Measurements from ENCODE around the gene CAPN9. TPM values are rescaled to one million over a fixed set of nuclear protein-coding genes. Genes with fewer than 3 reads are reported as not detected.

Gene CAPN9
- total RNA-seq, 1 experiment from 2014 or later = 0.39 TPM

- Mint-ChIP-seq H3K4me1 (ENCODE audit: low read depth, unreplicated experiment) (no peaks in the 10 kb centered on the region), H3K4me3 (ENCODE audit: unreplicated experiment) (no peak overlapping the region), H3K36me3 (ENCODE audit: insufficient read depth, unreplicated experiment) (no peaks in the 10 kb centered on the region), H3K27ac (ENCODE audit: unreplicated experiment) (no peak overlapping the region), H3K27me3 (ENCODE audit: insufficient read depth, unreplicated experiment) (no peaks in the 10 kb centered on the region), H3K9me3 (ENCODE audit: unreplicated experiment) (peaks cover 21% of the 10 kb centered on the region)
- intact Hi-C loops (cut with micrococcal nuclease; ENCODE audit: unreplicated experiment) = no loop called here
- CTCF ChIA-PET = interaction anchor here (1.1 kb wide), 1 partner anchor 110 kb away, joined by 4 read pairs; no protein-coding TSS in a partner anchor
- H3K9me3 ChIP-seq = peaks cover 24% of the 10 kb centered on the region
- H3K36me3 ChIP-seq (ENCODE audit: control insufficient read depth, insufficient read depth, low read length) = no peaks in the 10 kb centered on the region
- H3K4me1 ChIP-seq = 0 out of 2 replicates have a peak, but pooled peaks cover 3% of the 10 kb centered on the region
- no peaks in the 10 kb centered on the region for H3K27me3 ChIP-seq (replicated peaks; ENCODE audit: control insufficient read depth, insufficient read depth, low read length)
- no peak overlapping the region for H3K4me3 ChIP-seq (ENCODE audit: low read depth, low read length)
- no TSS peak for BruUV-seq (replicated peaks)
- DNase-seq = no peak
- no peak for TF ChIP-seq CTCF (IDR thresholded peaks at IDR 0.05; ENCODE audit: insufficient read depth in 1 of 2, low read depth in 1 of 2, low read length in 1 of 2, severe bottlenecking in 1 of 2, unreplicated experiment in 1 of 2)
- POLR2A ChIA-PET = no interaction called here
Measured at GRCh38 chr1:230808281-230808872, 61.2 kb downstream of the CAPN9 start.

GRCh38 chr1:230809256-230809990 is 62.2 kb downstream of the CAPN9 start:
- Mint-ChIP-seq H3K27me3 (ENCODE audit: insufficient read depth, unreplicated experiment) (no peaks in the 10 kb centered on the region), H3K9me3 (ENCODE audit: unreplicated experiment) (peaks cover 31% of the 10 kb centered on the region), H3K27ac (ENCODE audit: unreplicated experiment) (no peak overlapping the region), H3K4me1 (ENCODE audit: low read depth, unreplicated experiment) (no peaks in the 10 kb centered on the region), H3K4me3 (ENCODE audit: unreplicated experiment) (no peak overlapping the region), H3K36me3 (ENCODE audit: insufficient read depth, unreplicated experiment) (no peaks in the 10 kb centered on the region)
- no peak for DNase-seq
- Histone ChIP-seq H3K27me3 (replicated peaks; ENCODE audit: control insufficient read depth, insufficient read depth, low read length) (no peaks in the 10 kb centered on the region), H3K36me3 (ENCODE audit: control insufficient read depth, insufficient read depth, low read length) (no peaks in the 10 kb centered on the region), H3K9me3 (peaks cover 29% of the 10 kb centered on the region), H3K4me1 (0 out of 2 replicates have a peak, but pooled peaks cover 3% of the 10 kb centered on the region), H3K4me3 (ENCODE audit: low read depth, low read length) (no peak overlapping the region)
- POLR2A ChIA-PET = interaction anchor here (0.6 kb wide), 1 partner anchor 37 kb away, joined by 10 read pairs; no protein-coding TSS in a partner anchor
- CTCF ChIA-PET = no interaction called here
- intact Hi-C loops (cut with micrococcal nuclease; ENCODE audit: unreplicated experiment) = no loop called here
- TF ChIP-seq CTCF (IDR thresholded peaks at IDR 0.05; ENCODE audit: insufficient read depth in 1 of 2, low read depth in 1 of 2, low read length in 1 of 2, severe bottlenecking in 1 of 2, unreplicated experiment in 1 of 2) = no peak
- BruUV-seq (replicated peaks) = no TSS peak

GRCh38 chr1:230812568-230812967 is 65.4 kb downstream of the CAPN9 start:
- peaks cover 23% of the 10 kb centered on the region for H3K9me3 Mint-ChIP-seq (ENCODE audit: unreplicated experiment)
- H3K27ac Mint-ChIP-seq (ENCODE audit: unreplicated experiment) = no peak overlapping the region
- H3K4me3 Mint-ChIP-seq (ENCODE audit: unreplicated experiment) = no peak overlapping the region
- no peaks in the 10 kb centered on the region for H3K4me1 Mint-ChIP-seq (ENCODE audit: low read depth, unreplicated experiment)
- ChIA-PET CTCF (no interaction called here), POLR2A (no interaction called here)
- H3K27me3 Mint-ChIP-seq (ENCODE audit: insufficient read depth, unreplicated experiment) = no peaks in the 10 kb centered on the region
- 0 out of 2 replicates have a peak, but pooled peaks cover 3% of the 10 kb centered on the region for H3K4me1 ChIP-seq
- intact Hi-C loops (cut with micrococcal nuclease; ENCODE audit: unreplicated experiment) = no loop called here
- no peak for DNase-seq
- H3K36me3 ChIP-seq (ENCODE audit: control insufficient read depth, insufficient read depth, low read length) = no peaks in the 10 kb centered on the region
- peaks cover 29% of the 10 kb centered on the region for H3K9me3 ChIP-seq
- no peaks in the 10 kb centered on the region for H3K36me3 Mint-ChIP-seq (ENCODE audit: insufficient read depth, unreplicated experiment)
- BruUV-seq (replicated peaks) = no TSS peak
- H3K4me3 ChIP-seq (ENCODE audit: low read depth, low read length) = no peak overlapping the region
- no peaks in the 10 kb centered on the region for H3K27me3 ChIP-seq (replicated peaks; ENCODE audit: control insufficient read depth, insufficient read depth, low read length)
- TF ChIP-seq CTCF (IDR thresholded peaks at IDR 0.05; ENCODE audit: insufficient read depth in 1 of 2, low read depth in 1 of 2, low read length in 1 of 2, severe bottlenecking in 1 of 2, unreplicated experiment in 1 of 2) = no peak
